ENCODE data around the gene TIMM17A.

The TIMM17A gene

DNA sequence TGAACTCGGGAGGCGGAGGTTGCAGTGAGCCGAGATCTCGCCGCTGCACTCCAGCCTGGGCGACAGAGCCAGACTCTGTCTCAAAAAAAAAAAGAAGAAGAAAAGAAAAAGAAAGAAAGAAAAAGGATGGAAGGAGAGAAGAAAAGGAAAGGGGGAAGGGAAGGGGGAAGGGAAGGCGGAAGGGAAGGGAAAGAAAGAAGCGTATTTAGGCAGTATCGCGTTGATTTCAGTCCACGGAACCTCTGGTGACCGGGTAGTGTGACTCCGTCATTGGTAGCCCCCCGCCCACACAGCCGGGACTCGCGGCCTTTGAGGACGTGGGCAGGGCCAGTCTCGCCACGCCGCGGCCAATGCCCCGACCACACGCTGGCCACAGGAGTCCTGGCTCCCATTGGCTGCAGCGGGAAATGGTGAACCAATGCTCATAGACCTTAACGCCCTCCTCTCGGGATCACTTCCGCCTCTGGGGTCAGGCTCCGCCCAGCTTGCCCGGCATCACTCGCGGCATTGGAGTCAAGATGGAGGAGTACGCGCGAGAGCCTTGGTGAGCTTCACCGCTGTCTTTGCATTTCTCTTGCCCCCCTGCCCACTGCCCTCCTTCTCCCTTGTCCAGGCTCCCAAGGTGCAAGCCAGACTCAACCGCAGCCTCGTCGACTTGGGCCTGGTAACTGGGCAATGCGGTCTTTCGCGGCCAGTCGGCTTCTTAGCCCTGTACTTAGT is at the start of gene TIMM17A:
Gene TIMM17A (plus strand): TSS at position 495 of the 720 bp plus-strand sequence. CDS start 24 bp downstream, at position 519.
- H3K36me3 Mint-ChIP-seq: peaks cover 6% of the 10 kb centered on the region
- peaks cover 22% of the 10 kb centered on the region for H3K4me1 Mint-ChIP-seq (ENCODE audit: low read depth)
- no peaks in the 10 kb centered on the region for H3K9me3 Mint-ChIP-seq (ENCODE audit: low read depth)
- H3K4me3 Mint-ChIP-seq: peak within 1 kb of the TSS; percentile 99
- H3K27ac Mint-ChIP-seq: peak within 1 kb of the TSS; percentile 97
- no peaks in the 10 kb centered on the region for H3K27me3 Mint-ChIP-seq

GRCh38 chr1:201906336-201906735 is 49.0 kb upstream of the TIMM17A start:
- no peaks in the 10 kb centered on the region for H3K9me3 Mint-ChIP-seq (ENCODE audit: low read depth)
- H3K4me1 Mint-ChIP-seq (ENCODE audit: low read depth): no peaks in the 10 kb centered on the region
- no peak overlapping the region for H3K4me3 Mint-ChIP-seq
- H3K27ac Mint-ChIP-seq: no peak overlapping the region
- H3K27me3 Mint-ChIP-seq: no peaks in the 10 kb centered on the region
- H3K36me3 Mint-ChIP-seq: no peaks in the 10 kb centered on the region

DNA sequence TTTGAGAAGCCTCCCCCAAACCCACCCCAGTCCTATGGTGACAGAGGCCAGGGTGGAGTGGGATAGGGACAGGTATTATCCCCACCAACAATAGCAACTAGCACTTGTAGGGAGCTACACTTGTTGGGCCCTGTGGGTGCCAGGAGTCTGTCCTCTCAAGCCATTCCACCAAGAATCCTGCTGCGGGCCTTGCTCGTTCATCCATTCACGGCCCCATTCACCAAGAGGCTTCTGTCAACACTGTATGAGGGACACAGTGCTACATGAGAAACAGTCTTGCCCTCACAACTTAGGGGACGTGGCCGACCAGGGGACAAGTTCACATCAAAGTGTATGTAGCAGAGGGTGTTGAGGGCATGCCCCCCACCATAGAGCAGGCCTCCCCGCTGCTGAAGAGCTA is 47.7 kb upstream of the TIMM17A start:
- H3K36me3 Mint-ChIP-seq: no peaks in the 10 kb centered on the region
- H3K4me1 Mint-ChIP-seq (ENCODE audit: low read depth): no peaks in the 10 kb centered on the region
- H3K4me3 Mint-ChIP-seq: no peak overlapping the region
- H3K27ac Mint-ChIP-seq: no peak overlapping the region
- no peaks in the 10 kb centered on the region for H3K9me3 Mint-ChIP-seq (ENCODE audit: low read depth)
- no peaks in the 10 kb centered on the region for H3K27me3 Mint-ChIP-seq

- no peaks in the 10 kb centered on the region for H3K4me1 Mint-ChIP-seq (ENCODE audit: low read depth)
- H3K36me3 Mint-ChIP-seq: no peaks in the 10 kb centered on the region
- no peaks in the 10 kb centered on the region for H3K27me3 Mint-ChIP-seq
- H3K4me3 Mint-ChIP-seq: no peak overlapping the region
- no peak overlapping the region for H3K27ac Mint-ChIP-seq
- H3K9me3 Mint-ChIP-seq (ENCODE audit: low read depth): no peaks in the 10 kb centered on the region
Observed at GRCh38 chr1:201911826-201912571, 43.3 kb upstream of the TIMM17A start.

GRCh38 chr1:201912832-201913231 is 42.5 kb upstream of the TIMM17A start:
- Mint-ChIP-seq H3K27ac (no peak overlapping the region), H3K36me3 (no peaks in the 10 kb centered on the region), H3K4me1 (ENCODE audit: low read depth) (no peaks in the 10 kb centered on the region), H3K9me3 (ENCODE audit: low read depth) (no peaks in the 10 kb centered on the region), H3K27me3 (no peaks in the 10 kb centered on the region), H3K4me3 (no peak overlapping the region)

- no peak overlapping the region for H3K27ac Mint-ChIP-seq
- no peaks in the 10 kb centered on the region for H3K36me3 Mint-ChIP-seq
- H3K27me3 Mint-ChIP-seq: peaks cover under 1% of the 10 kb centered on the region
- no peaks in the 10 kb centered on the region for H3K4me1 Mint-ChIP-seq (ENCODE audit: low read depth)
- H3K9me3 Mint-ChIP-seq (ENCODE audit: low read depth): no peaks in the 10 kb centered on the region
- no peak overlapping the region for H3K4me3 Mint-ChIP-seq
Observed at GRCh38 chr1:201914456-201915235, 40.7 kb upstream of the TIMM17A start.

GRCh38 chr1:201916649-201917249 is 38.6 kb upstream of the TIMM17A start:
- no peaks in the 10 kb centered on the region for H3K9me3 Mint-ChIP-seq (ENCODE audit: low read depth)
- peaks cover 2% of the 10 kb centered on the region for H3K27me3 Mint-ChIP-seq
- no peaks in the 10 kb centered on the region for H3K4me1 Mint-ChIP-seq (ENCODE audit: low read depth)
- H3K36me3 Mint-ChIP-seq: no peaks in the 10 kb centered on the region
- no peak overlapping the region for H3K27ac Mint-ChIP-seq
- H3K4me3 Mint-ChIP-seq: no peak overlapping the region

DNA sequence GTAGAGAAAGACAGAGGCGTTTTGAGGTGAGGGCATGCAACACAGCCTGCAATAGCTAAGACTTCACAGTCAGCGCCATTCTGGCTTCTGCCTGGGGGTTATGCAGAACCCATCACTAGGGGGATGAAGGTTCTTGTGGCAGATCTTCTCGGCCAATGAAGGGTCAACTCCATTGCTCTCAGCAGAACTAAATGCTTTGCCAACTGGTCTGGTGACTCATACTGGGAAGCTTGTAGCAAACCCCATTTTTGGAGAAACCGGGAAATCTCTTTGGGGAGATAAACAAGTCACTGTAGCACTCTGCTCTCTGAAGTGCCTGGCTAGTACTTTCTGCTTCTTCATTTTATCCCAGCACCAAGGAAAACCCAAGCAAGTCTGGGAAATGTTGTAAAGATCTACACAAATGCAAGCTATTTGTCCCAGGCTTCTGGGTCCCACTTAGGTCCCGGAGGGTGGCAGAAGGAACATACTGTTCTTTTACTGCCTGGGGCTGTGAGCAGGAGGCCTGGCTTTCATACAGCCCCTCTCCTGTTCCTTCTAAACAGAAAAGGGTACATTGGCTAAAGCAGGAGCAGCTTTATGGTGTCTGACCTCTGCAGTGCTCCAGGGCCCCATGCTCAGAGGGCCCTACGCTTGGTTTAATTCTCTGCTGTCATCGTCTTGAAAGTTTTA is 37.8 kb upstream of the TIMM17A start:
- Mint-ChIP-seq H3K4me3 (no peak overlapping the region), H3K4me1 (ENCODE audit: low read depth) (no peaks in the 10 kb centered on the region), H3K27me3 (peaks cover 4% of the 10 kb centered on the region), H3K27ac (no peak overlapping the region), H3K9me3 (ENCODE audit: low read depth) (no peaks in the 10 kb centered on the region), H3K36me3 (peaks cover 2% of the 10 kb centered on the region)

DNA sequence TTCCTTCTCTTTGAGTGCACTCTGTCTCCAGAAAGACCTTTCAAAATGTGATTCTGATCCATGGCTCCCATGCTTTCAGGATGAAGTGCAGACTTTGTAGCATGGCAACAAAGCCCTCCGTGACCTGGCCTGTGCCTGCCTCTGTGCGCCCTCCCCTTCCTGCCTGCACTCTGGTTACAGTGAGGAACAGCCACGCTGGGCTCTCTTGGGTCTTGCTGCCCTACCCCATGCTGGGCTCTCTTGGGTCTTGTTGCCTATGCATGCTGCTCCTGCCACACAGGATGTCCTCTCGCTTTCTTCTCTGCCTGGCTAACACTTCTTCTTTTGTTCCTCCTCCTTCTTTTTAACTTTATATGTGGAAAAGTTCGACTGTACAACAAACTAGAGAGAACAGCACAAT is 37.0 kb upstream of the TIMM17A start:
- no peaks in the 10 kb centered on the region for H3K9me3 Mint-ChIP-seq (ENCODE audit: low read depth)
- H3K27me3 Mint-ChIP-seq: peaks cover 4% of the 10 kb centered on the region

DNA sequence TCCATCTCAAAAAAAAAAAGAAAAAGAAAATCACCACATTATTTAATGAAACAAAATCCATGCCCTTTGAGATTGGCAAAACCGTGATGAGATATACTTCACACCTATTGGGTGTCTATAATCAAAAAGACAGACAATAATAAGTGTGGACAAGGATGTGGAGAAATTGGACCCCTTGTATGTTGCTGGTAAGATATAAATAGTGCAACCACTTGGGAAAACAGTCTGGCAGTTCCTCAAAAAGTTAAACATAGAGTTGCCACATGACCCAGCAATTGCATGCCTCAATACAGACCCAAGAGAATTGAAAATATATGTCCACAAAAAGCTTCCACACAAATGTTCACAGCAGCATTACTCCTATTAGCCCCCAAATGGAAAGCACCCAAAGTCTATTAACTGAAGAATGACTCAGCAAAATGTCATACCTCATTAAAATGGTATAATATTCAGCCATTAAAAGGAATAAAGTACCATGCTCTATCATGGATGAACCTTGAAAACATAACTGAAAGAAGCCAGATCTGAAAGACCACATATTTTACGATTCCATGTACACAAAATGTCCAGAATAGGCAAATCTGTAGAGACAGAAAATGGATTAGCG is 33.2 kb upstream of the TIMM17A start:
- Mint-ChIP-seq H3K4me1 (ENCODE audit: low read depth) (no peaks in the 10 kb centered on the region), H3K9me3 (ENCODE audit: low read depth) (no peaks in the 10 kb centered on the region), H3K4me3 (no peak overlapping the region), H3K27ac (no peak overlapping the region), H3K27me3 (peaks cover 6% of the 10 kb centered on the region), H3K36me3 (peaks cover 2% of the 10 kb centered on the region)

More for the DNA sequence above, 37.0 kb upstream of the TIMM17A start:
- Mint-ChIP-seq H3K27ac (no peak overlapping the region), H3K4me1 (ENCODE audit: low read depth) (no peaks in the 10 kb centered on the region), H3K4me3 (no peak overlapping the region), H3K36me3 (peaks cover 2% of the 10 kb centered on the region)

- H3K27ac Mint-ChIP-seq: no peak overlapping the region
- no peaks in the 10 kb centered on the region for H3K4me1 Mint-ChIP-seq (ENCODE audit: low read depth)
- no peaks in the 10 kb centered on the region for H3K9me3 Mint-ChIP-seq (ENCODE audit: low read depth)
- peaks cover 5% of the 10 kb centered on the region for H3K27me3 Mint-ChIP-seq
- no peak overlapping the region for H3K4me3 Mint-ChIP-seq
- H3K36me3 Mint-ChIP-seq: peaks cover 2% of the 10 kb centered on the region
Observed at GRCh38 chr1:201925301-201925567, 30.1 kb upstream of the TIMM17A start.

- Mint-ChIP-seq H3K27me3 (peaks cover 5% of the 10 kb centered on the region), H3K9me3 (ENCODE audit: low read depth) (no peaks in the 10 kb centered on the region), H3K4me1 (ENCODE audit: low read depth) (no peaks in the 10 kb centered on the region), H3K4me3 (no peak overlapping the region), H3K27ac (no peak overlapping the region), H3K36me3 (peaks cover 2% of the 10 kb centered on the region)
Observed at GRCh38 chr1:201925981-201926645, 29.2 kb upstream of the TIMM17A start.

- Mint-ChIP-seq H3K36me3 (no peaks in the 10 kb centered on the region), H3K4me3 (no peak overlapping the region), H3K4me1 (ENCODE audit: low read depth) (no peaks in the 10 kb centered on the region), H3K27ac (no peak overlapping the region), H3K27me3 (peaks cover 3% of the 10 kb centered on the region), H3K9me3 (ENCODE audit: low read depth) (no peaks in the 10 kb centered on the region)
Observed at GRCh38 chr1:201928266-201928665, 27.0 kb upstream of the TIMM17A start.

GRCh38 chr1:201930137-201930536 is 25.2 kb upstream of the TIMM17A start:
- H3K36me3 Mint-ChIP-seq: no peaks in the 10 kb centered on the region
- peaks cover 1% of the 10 kb centered on the region for H3K27me3 Mint-ChIP-seq
- H3K9me3 Mint-ChIP-seq (ENCODE audit: low read depth): no peaks in the 10 kb centered on the region
- no peak overlapping the region for H3K4me3 Mint-ChIP-seq
- H3K27ac Mint-ChIP-seq: no peak overlapping the region
- no peaks in the 10 kb centered on the region for H3K4me1 Mint-ChIP-seq (ENCODE audit: low read depth)

All from activated naive CD8-positive, alpha-beta T cell (primary cell).